Heart right ventricle (tissue), 16 donors: ENCODE measurements around the gene EDIL3. TPM values are rescaled to one million over a fixed set of nuclear protein-coding genes. Genes with fewer than 3 reads are reported as not detected.

ENCODE experiments used
- ATAC-seq, 8 donors: fragments of 200-7000 bp; cut with Tn5 transposase; one replicate each; pipeline ENCODE4 v1.9.1; 2020; ENCODE audit warnings: mild to moderate bottlenecking in 8 of 8, moderate library complexity in 8 of 8, moderate number of reproducible peaks in 1 of 8
- DNase-seq, 2 donors: peaks; one replicate each; pipeline ENCODE4 v3.0.0-alpha.2; 2020
- H3K27ac ChIP-seq, 10 donors: fragments of 200-600 bp; sonication (generic) in 2 of 10; one replicate each; pipeline versions ENCODE4 v1.5.0 to v1.8.0; 2020 to 2022; ENCODE audit warnings: mild to moderate bottlenecking in 3 of 10
- H3K27me3 ChIP-seq, 7 donors: fragments of 200-600 bp; one replicate each; pipeline ENCODE4 v1.8.0; 2021 to 2022; ENCODE audit warnings: mild to moderate bottlenecking in 2 of 7
- H3K36me3 ChIP-seq, 9 donors: fragments of 200-600 bp; sonication (generic) in 1 of 9; one replicate each; pipeline versions ENCODE4 v1.5.0 to v1.8.0; 2020 to 2022; ENCODE audit warnings: mild to moderate bottlenecking in 2 of 9
- H3K4me1 ChIP-seq, 9 donors: fragments of 200-600 bp; sonication (generic) in 1 of 9; one replicate each; pipeline versions ENCODE4 v1.5.0 to v1.8.0; 2020 to 2022; ENCODE audit warnings: mild to moderate bottlenecking in 4 of 9
- H3K4me3 ChIP-seq, 10 donors: fragments of 200-600 bp; sonication (generic) in 2 of 10; one replicate each; pipeline versions ENCODE4 v1.5.0 to v1.8.0; 2020 to 2022; ENCODE audit warnings: mild to moderate bottlenecking in 7 of 10, moderate library complexity in 2 of 10
- H3K9me3 ChIP-seq, 11 donors: fragments of 200-600 bp in 10 of 11; sonication (generic) in 2 of 11; one replicate each; pipeline versions ENCODE4 v1.5.0 to v1.8.0; 2013 to 2022; ENCODE audit warnings: mild to moderate bottlenecking in 2 of 11, control low read depth in 1 of 11, moderate library complexity in 1 of 11
- CTCF ChIP-seq, 9 donors: fragments of 200-600 bp; sonication (generic) in 2 of 9; IDR thresholded peaks; one replicate each; pipeline versions ENCODE4 v1.5.0 to v1.8.0; 2021 to 2022; ENCODE audit warnings: antibody characterized with exemption in 9 of 9, mild to moderate bottlenecking in 5 of 9, moderate library complexity in 1 of 9
- WGBS, 2 donors: extraction: QIAGEN DNeasy Blood & Tissue Kit; methylation state at CpG; one replicate each; pipeline ENCODE4 v1.1.7; 2013; ENCODE audit warnings: inconsistent platforms in 1 of 2; 5-methylcytosine and 5-hydroxymethylcytosine counted together
- intact Hi-C, 10 donors: fragments of 100-400 bp; cut with DNase I; formaldehyde crosslinking; loops; one replicate each; pipeline versions ENCODE4 v1.11.1 to v1.14.2; 2022
- polyA plus RNA-seq, 2 donors: library from polyadenylated mRNA; stranded (reverse); fragments of 200-250 nt; gene quantifications; one replicate each; pipeline ENCODE4 v1.2.3, GENCODE V29; 2013
- total RNA-seq, 10 donors: library from RNA; stranded (reverse); fragmentation: NEBNext Ultra II Directional in 3 of 10; extraction: Animal tissue kit (Norgen Biotek cat#: 25700) in 3 of 10; gene quantifications; one replicate each; pipeline versions ENCODE4 v1.2.1 to v1.2.4, GENCODE V29; 2021 to 2023
- donor health status: Arrhythmogenic right ventricular cardiomyopathy.
- donor health status: ischemic (EF 13 %, LVEDD 7.1; RV severe dilation, severe dysfunction).
- donor health status: healthy with polysubstance abuse.
- donor health status: DM: no; HTN: yes; CAD: no.
- donor health status: DM: no; HTN: no; CAD: no.
- donor health status: ischemic (EF 25% LVEDD 6.9; RV normal size, moderate dysfunction).
- donor health status: ischemic (EF 25% LVEDD 5.7; RV mildly dilated, moderate dysfunction).
- donor health status: healthy.
- donor health status: DM: yes; HTN: yes; CAD: no.
- donor health status: Ischemic cardiomyopathy.
- donor health status: ischemic (EF 35%, LVEDD 5.7; RV mildly dilated, moderate dysfunction).
- donor health status: nonischemic (EF 11% LVEDD 7.7; RV severe dilation, severe dysfunction).
- donor health status: DM: yes; HTN: yes; CAD: no.
- donor health status: PGD.
- donor health status: ischemic (EF 29% LVEDD 5.4; RV normal size, mild dysfunction).
- donor health status: nonischemic (EF 23%, LVEDD 6.1; RV moderate dilation, normal function).

EDIL3 gene
- total and polyA plus RNA-seq, 12 donors, result 1.6 to 10.0 (median 3.9) TPM

DNA sequence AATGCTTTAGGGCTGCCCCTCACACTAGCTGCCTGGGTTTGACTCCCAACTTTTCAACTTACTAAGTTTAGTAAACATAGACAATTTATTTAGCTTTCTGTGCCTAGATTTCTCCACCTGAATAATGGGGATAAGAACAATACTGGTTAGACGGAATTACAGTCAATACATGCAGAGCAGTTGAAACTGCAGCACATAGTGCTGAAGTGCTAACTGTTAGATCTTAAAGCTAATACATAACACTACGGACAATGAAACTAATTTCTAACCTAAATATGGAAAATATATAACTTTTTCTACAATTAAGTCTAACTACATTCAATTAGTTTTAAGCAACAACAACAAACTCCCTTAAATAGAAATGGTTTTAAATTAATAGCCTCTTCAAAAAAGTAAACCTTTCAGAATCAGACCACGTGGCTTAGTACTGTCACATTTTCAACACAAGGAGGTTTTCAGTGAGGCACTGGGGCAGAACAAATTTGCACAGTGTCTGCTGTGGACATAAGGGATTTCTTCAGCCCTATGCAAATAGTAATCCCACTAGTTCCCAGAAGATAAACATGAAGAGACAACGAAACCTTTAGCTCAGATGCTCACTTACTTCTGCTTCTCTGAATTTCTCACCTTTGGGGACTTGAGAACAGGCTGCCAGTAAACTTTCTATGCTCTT lies 293.4 kb downstream of the EDIL3 start:
- no peaks in the 10 kb centered on the region for H3K27me3 ChIP-seq
- DNase-seq, result no peak
- no peak for ATAC-seq
- intact Hi-C loops, result no loop called here
- 72 to 80% methylated on average over 4 of the region's 4 CpGs for WGBS, 2 donors
- H3K4me3 ChIP-seq, result no peak overlapping the region
- no peak for TF ChIP-seq CTCF (IDR thresholded peaks at IDR 0.05)
- no peaks in the 10 kb centered on the region for H3K4me1 ChIP-seq
- H3K27ac ChIP-seq, result no peak overlapping the region
- H3K36me3 ChIP-seq, result no peaks in the 10 kb centered on the region
- peaks cover 0 to 6% (median 0%) of the 10 kb centered on the region in 11 donors for H3K9me3 ChIP-seq

- intact Hi-C loops, result no loop called here
- H3K27ac ChIP-seq, result no peak overlapping the region
- peak in 5 of 9 donors; percentile 7 to 26 (median 17) for TF ChIP-seq CTCF (IDR thresholded peaks at IDR 0.05)
- H3K27me3 ChIP-seq, result no peaks in the 10 kb centered on the region
- no peaks in the 10 kb centered on the region for H3K4me1 ChIP-seq
- 45 to 66% methylated on average over 2 of the region's 2 CpGs for WGBS, 2 donors
- H3K9me3 ChIP-seq, result no peaks in the 10 kb centered on the region
- DNase-seq (no peak), ATAC-seq (peak in 1 of 8 donors; percentile 62)
- H3K36me3 ChIP-seq, result no peaks in the 10 kb centered on the region
- H3K4me3 ChIP-seq, result no peak overlapping the region
These were observed 295.7 kb downstream of the EDIL3 start for GRCh38 chr5:84088996-84089395.

GRCh38 chr5:84086511-84086910 lies 298.2 kb downstream of the EDIL3 start:
- 83 to 88% methylated on average over 6 of the region's 6 CpGs for WGBS, 2 donors
- H3K36me3 ChIP-seq, result no peaks in the 10 kb centered on the region
- no peak overlapping the region for H3K27ac ChIP-seq
- no peaks in the 10 kb centered on the region for H3K9me3 ChIP-seq
- H3K27me3 ChIP-seq, result no peaks in the 10 kb centered on the region
- no peak overlapping the region for H3K4me3 ChIP-seq
- no peak for TF ChIP-seq CTCF (IDR thresholded peaks at IDR 0.05)
- no peak for ATAC-seq
- intact Hi-C loops, result no loop called here
- H3K4me1 ChIP-seq, result no peaks in the 10 kb centered on the region
- DNase-seq, result no peak

DNA sequence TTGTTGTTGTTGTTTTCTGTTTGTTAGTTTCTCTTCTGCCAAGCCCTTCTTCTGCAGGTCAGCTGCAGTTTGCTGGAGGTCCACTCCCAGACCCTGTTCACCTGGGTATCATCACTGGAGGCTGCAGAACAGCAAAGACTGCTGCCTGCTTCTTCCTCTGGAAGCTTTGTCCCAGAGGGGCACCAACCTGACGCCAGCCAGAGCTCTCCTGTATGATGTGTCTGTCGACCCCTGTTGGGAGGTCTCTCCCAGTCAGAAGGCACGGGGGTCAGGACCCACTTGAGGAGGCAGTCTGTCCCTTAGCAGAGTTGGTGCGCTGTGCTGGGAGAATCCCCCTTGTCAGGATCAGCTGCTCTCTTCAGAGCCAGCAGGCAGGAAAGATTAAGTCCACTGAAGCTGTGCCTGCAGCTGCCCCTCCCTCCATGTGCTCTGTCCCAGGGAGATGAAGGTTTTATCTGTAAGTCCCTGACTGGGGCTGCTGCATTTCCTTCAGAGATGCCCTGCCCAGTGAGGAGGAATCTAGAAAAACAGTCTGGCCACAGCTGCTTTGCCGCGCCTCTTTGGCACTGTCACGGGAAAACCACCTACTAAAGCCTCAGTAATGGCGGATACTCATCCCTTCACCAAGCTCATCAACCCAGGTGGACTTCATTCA lies 299.2 kb downstream of the EDIL3 start:
- Histone ChIP-seq H3K4me3 (no peak overlapping the region), H3K4me1 (no peaks in the 10 kb centered on the region), H3K27ac (no peak overlapping the region), H3K9me3 (no peaks in the 10 kb centered on the region), H3K27me3 (no peaks in the 10 kb centered on the region), H3K36me3 (no peaks in the 10 kb centered on the region)
- TF ChIP-seq CTCF (IDR thresholded peaks at IDR 0.05), result no peak
- ATAC-seq, result no peak
- intact Hi-C loops, result no loop called here
- no peak for DNase-seq
- 64 to 68% methylated on average over 8 of the region's 8 CpGs for WGBS, 2 donors
